COLO668 (cell line): ENCODE data around the gene SESTD1.
A peak's percentile ranks its signal among the peaks of the same experiment; 100 is the strongest.
"Not testable (repeated sequence)": the region's sequence is repeated elsewhere in the genome, so short reads cannot be mapped to it uniquely, and the experiment has no call there.

Experiments used
- DNase-seq: peaks from one replicate; lab custom pipeline; 2025; ENCODE audit not compliant: unreplicated experiment; lab: John Stamatoyannopoulos, UW

The SESTD1 gene

GRCh38 chr2:179107737-179108136, 156.9 kb downstream of the SESTD1 start:
- no peak for DNase-seq

- DNase-seq, result peak; percentile 80
Observed at GRCh38 chr2:179106676-179107428, 157.8 kb downstream of the SESTD1 start.

GRCh38 chr2:179106342-179106675, 158.3 kb downstream of the SESTD1 start:
- DNase-seq, result no peak

GRCh38 chr2:179104736-179105135, 159.9 kb downstream of the SESTD1 start:
- DNase-seq, result no peak

GRCh38 chr2:179098080-179098689, 166.4 kb downstream of the SESTD1 start:
- DNase-seq, result no peak

- DNase-seq, result no peak
Observed at GRCh38 chr2:179097131-179097530, 167.5 kb downstream of the SESTD1 start.

GRCh38 chr2:179096090-179096489, 168.5 kb downstream of the SESTD1 start:
- peak; percentile 90 for DNase-seq

- DNase-seq, result peak; percentile 23
Observed at GRCh38 chr2:179092912-179093311, 171.7 kb downstream of the SESTD1 start.

- no peak for DNase-seq
Observed at GRCh38 chr2:179082697-179083096, 181.9 kb downstream of the SESTD1 start.

- no peak for DNase-seq
Observed at GRCh38 chr2:179081954-179082353, 182.7 kb downstream of the SESTD1 start.

- DNase-seq, result no peak
Observed at GRCh38 chr2:179072527-179072926, 192.1 kb downstream of the SESTD1 start.

GRCh38 chr2:179071810-179072355, 192.7 kb downstream of the SESTD1 start:
- DNase-seq, result no peak

GRCh38 chr2:179070895-179071294, 193.7 kb downstream of the SESTD1 start:
- DNase-seq, result no peak

- no peak for DNase-seq
Observed at GRCh38 chr2:179069685-179070084, 194.9 kb downstream of the SESTD1 start.

GRCh38 chr2:179068991-179069643, 195.5 kb downstream of the SESTD1 start:
- DNase-seq, result no peak

GRCh38 chr2:179059026-179059700, 205.5 kb downstream of the SESTD1 start:
- no peak for DNase-seq

GRCh38 chr2:179057737-179058136, 206.9 kb downstream of the SESTD1 start:
- DNase-seq, result no peak

GRCh38 chr2:179053568-179053967, 211.1 kb downstream of the SESTD1 start:
- DNase-seq, result not testable (repeated sequence)
